Astrocyte of the cerebellum (primary cell): ENCODE results near the gene TRPV5.

Experiments used
- DNase-seq: peaks from one replicate; pipeline ENCODE4 v3.0.0-alpha.2; 2011; ENCODE audit warnings: low read depth
- H3K4me3 ChIP-seq: 2 replicates; pipeline ENCODE4 v1.5.1; 2011; ENCODE audit warnings: mild to moderate bottlenecking, low read depth, low read length, moderate library complexity
- in situ Hi-C: cut with HindIII; loops from 2 replicates; pipeline ENCODE4 v1.10.0; 2017; ENCODE audit warnings: low sequenced_read_pairs
- TF ChIP-seq, protein P1 (sequence below): IDR thresholded peaks from 2 replicates; pipeline ENCODE4 v1.5.1; 2012; ENCODE audit warnings: low read length, low read depth, moderate library complexity, mild to moderate bottlenecking; ENCODE audit errors: missing control alignments

The TRPV5 gene

DNA sequence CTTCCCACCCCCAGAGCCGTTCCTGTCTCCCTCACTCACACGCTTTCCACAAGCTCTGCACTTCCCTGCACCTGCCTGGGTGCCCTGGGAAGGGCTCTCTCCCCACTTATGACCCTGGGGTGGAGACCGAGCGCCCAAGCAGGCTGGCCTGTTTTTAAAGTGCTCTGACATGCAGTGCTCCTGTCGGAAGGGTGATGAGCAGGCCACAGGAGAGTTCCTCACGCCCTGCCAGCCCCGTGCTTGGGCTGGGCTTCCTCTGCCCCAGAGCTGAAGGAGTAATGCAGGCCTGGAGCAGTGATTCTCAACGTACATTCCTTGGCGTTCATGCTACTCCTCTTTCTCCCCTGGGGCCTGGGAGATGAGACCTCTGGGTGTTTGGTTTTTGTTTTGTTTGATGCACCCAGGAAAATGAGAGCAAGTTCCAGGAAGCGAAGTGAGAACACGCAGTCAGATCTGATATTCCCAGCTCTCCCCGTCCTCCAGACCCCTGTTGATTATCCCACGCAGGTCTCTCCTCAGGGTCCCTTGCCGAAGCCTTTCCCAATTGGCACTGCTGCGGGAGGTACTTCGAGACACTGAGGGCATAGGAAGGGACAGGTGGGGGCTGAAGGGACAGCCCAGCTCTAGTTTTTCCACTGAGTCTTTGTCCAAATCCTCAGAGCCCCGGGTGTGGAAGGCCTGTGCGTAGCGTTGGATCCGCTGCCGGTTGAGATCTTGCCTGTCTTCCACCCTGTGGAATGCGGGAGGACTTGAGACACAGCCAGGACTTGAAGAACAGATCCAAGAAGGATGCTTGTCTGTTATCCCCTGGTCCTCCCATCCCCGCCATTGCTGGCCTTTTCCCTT is 62.1 kb downstream of the TRPV5 start:
- TF ChIP-seq, protein P1, sequence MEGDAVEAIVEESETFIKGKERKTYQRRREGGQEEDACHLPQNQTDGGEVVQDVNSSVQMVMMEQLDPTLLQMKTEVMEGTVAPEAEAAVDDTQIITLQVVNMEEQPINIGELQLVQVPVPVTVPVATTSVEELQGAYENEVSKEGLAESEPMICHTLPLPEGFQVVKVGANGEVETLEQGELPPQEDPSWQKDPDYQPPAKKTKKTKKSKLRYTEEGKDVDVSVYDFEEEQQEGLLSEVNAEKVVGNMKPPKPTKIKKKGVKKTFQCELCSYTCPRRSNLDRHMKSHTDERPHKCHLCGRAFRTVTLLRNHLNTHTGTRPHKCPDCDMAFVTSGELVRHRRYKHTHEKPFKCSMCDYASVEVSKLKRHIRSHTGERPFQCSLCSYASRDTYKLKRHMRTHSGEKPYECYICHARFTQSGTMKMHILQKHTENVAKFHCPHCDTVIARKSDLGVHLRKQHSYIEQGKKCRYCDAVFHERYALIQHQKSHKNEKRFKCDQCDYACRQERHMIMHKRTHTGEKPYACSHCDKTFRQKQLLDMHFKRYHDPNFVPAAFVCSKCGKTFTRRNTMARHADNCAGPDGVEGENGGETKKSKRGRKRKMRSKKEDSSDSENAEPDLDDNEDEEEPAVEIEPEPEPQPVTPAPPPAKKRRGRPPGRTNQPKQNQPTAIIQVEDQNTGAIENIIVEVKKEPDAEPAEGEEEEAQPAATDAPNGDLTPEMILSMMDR = no peak
- in situ Hi-C loops = no loop called here
- DNase-seq = no peak
- no peak overlapping the region for H3K4me3 ChIP-seq

DNA sequence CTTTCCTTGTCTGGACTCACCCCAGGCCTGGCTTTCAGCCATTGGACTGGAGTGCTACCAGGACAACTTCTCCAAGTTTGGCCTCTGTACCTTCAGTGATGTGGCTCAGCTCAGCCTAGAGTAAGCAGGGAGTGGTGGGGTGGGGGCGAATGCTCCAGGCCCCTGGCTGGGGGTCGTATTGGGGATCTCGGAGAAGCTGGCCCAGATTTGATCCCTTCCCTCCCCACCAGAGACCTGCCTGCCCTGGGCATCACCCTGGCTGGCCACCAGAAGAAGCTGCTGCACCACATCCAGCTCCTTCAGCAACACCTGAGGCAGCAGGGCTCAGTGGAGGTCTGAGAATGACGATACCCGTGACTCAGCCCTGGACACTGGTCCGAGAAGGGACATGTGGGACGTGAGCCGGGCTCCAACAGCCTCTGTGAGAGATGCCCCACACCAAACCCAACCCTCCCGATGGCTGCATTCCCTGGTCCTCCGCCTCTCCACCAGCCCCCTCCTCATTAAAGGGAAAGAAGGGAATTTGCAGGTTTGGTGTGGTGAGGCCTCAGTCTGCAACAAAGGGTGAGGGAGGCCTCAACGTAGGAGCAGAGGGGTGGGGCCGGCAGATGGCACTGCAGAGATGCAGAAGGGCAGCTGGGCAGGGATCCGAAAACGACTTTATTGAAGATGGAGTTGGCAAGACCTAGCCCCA is 62.8 kb downstream of the TRPV5 start:
- in situ Hi-C loops = no loop called here
- H3K4me3 ChIP-seq = no peak overlapping the region
- TF ChIP-seq, protein P1 = no peak
- no peak for DNase-seq

DNA sequence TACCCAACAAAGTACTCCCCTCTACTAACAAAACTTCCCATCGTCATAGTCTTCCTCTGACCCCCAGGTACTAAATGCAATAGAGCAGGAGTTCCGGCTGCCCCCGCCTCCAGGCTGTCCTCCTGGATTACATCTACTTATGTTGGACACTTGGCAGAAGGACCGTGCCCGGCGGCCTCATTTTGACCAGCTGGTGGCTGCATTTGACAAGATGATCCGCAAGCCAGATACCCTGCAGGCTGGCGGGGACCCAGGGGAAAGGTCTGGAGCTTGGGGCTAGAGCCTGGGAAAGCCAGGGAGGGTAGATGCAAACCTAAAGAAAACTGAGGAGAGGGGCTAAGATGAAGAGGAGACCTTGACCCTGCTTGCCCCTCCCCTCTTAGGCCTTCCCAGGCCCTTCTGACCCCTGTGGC is 63.4 kb downstream of the TRPV5 start:
- DNase-seq = no peak
- in situ Hi-C loops = no loop called here
- H3K4me3 ChIP-seq = no peak overlapping the region
- TF ChIP-seq, protein P1 = no peak

DNA sequence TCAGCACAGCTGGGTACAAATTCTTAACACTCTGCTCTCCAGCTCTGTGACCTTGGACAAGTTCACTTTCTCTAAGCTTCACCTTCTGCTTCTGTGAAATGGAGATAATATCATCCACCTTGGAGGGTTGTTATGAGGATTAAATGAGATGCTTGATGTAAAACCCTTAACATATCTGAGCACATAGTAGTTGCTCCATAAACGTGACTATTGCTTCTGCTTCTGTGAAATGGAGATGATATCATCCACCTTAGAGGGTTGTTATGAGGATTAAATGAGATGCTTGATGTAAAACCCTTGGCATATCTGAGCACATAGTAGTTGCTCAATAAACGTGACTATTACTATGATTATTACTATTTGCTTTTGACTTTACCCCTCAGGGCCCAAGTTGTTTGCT is 64.1 kb downstream of the TRPV5 start:
- in situ Hi-C loops = no loop called here
- TF ChIP-seq, protein P1 = no peak
- no peak for DNase-seq
- no peak overlapping the region for H3K4me3 ChIP-seq

DNA sequence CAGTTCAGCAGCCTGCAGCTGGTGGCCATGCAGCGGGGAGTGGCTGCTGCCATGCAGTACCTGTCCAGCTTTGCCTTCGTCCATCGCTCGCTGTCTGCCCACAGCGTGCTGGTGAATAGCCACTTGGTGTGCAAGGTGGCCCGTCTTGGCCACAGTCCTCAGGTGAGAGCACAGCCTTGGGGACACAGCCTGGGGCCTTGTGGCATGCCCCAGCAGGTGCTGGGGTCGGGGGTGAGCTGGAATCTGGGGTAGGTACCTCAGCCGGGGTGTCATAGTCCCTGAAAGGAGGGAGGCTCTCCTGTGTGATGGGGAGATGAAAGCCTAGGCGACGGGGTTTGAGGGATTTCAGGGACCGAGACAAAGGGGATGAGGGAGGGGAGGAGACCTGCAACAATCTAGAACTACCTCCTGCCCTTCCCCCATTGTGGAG is 64.5 kb downstream of the TRPV5 start:
- no peak for DNase-seq
- in situ Hi-C loops = no loop called here
- H3K4me3 ChIP-seq = no peak overlapping the region
- TF ChIP-seq, protein P1 = no peak

DNA sequence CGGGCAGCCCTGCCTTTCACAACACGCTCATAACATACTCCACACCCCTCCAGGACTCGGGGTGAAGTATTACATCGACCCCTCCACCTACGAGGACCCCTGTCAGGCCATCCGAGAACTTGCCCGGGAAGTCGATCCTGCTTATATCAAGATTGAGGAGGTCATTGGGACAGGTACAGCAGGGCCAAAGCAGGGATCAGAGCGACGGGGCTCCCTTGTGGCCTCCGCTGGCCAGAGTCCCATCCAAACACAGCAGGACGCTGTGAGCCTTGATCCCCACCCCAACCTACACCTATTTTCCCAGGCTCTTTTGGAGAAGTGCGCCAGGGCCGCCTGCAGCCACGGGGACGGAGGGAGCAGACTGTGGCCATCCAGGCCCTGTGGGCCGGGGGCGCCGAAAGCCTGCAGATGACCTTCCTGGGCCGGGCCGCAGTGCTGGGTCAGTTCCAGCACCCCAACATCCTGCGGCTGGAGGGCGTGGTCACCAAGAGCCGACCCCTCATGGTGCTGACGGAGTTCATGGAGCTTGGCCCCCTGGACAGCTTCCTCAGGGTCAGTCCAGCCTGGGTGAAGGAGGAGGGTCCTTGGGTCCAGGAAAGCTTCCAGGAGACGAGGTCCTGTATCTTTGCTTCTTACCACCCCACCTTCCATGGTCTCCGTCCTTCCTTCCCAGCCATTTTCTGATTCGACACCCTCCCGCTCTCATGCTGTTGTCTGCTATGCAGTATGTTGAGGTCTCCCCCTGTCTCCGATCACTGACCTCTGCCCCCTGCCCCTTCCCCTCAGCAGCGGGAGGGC is 65.2 kb downstream of the TRPV5 start:
- in situ Hi-C loops = no loop called here
- H3K4me3 ChIP-seq = no peak overlapping the region
- TF ChIP-seq, protein P1 = no peak
- no peak for DNase-seq
